ENCODE data around the gene SHANK1.

Gene SHANK1

DNA sequence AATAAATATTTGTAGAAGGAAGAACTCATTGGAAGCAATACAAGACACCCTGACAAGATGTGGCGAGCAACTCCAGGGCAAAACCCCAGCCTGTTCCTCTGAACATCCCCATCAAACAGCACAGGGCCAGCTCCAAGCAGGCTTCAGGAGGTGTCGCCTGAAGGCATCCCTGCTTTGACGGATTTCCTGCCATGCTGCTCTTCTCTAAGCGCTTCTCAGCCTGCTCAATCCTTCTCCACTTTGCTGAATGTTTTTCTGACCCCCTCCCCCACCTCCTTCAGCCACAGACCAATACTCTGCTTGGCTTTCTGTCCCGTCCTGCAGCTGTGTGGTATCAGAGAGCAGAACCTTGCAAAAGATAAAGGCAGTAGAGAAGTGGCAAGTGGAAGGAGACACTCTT lies 42.0 kb downstream of the SHANK1 start:
- H3K4me3 ChIP-seq, result no peak overlapping the region
- TF ChIP-seq, protein P1, sequence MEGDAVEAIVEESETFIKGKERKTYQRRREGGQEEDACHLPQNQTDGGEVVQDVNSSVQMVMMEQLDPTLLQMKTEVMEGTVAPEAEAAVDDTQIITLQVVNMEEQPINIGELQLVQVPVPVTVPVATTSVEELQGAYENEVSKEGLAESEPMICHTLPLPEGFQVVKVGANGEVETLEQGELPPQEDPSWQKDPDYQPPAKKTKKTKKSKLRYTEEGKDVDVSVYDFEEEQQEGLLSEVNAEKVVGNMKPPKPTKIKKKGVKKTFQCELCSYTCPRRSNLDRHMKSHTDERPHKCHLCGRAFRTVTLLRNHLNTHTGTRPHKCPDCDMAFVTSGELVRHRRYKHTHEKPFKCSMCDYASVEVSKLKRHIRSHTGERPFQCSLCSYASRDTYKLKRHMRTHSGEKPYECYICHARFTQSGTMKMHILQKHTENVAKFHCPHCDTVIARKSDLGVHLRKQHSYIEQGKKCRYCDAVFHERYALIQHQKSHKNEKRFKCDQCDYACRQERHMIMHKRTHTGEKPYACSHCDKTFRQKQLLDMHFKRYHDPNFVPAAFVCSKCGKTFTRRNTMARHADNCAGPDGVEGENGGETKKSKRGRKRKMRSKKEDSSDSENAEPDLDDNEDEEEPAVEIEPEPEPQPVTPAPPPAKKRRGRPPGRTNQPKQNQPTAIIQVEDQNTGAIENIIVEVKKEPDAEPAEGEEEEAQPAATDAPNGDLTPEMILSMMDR (IDR thresholded peaks at IDR 0.05), result no peak
- H3K4me1 ChIP-seq, result peaks cover 0 to 7% (median 0%) of the 10 kb centered on the region in 4 donors
- intact Hi-C loops (cut with DNase I; ENCODE audit: low total_unique reads), result no loop called here
- no peak overlapping the region for H3K27ac ChIP-seq
- no peaks in the 10 kb centered on the region for H3K36me3 ChIP-seq
- peaks cover 0 to 4% (median 0%) of the 10 kb centered on the region in 3 donors for H3K9me3 ChIP-seq
- DNase-seq, result no peak
- peaks cover 0 to 62% of the 10 kb centered on the region in 2 donors for H3K27me3 ChIP-seq

DNA sequence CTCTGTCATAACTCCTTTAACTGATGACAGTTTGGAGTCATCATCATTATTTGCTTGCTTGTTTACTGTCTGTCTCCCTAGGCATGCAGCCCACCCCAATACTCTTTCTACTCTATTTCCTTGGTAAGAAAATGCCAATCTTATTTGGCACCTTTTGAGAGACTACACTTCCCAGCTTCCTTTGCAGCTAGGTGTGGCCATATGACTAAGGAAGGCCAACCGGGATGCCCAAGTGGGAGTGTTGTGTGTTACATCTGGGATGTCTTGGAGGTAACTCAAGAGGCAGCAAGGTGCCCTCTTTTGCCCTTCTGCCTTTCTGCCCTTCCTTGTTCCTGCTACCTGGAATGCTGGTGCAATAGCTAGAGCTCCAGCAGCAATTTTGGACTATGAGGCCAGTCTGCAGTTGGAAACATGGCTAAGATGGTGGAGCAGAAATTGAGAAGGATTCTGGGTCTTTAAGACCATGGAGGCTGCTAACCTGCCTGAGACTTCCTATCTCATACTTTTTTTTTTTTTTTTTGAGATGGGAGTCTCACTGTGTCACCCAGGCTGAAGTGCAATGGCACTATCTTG lies 42.9 kb downstream of the SHANK1 start:
- Histone ChIP-seq H3K9me3 (peaks cover 0 to 4% (median 0%) of the 10 kb centered on the region in 3 donors), H3K27ac (no peak overlapping the region), H3K4me3 (no peak overlapping the region), H3K27me3 (peaks cover 0 to 60% of the 10 kb centered on the region in 2 donors), H3K36me3 (no peaks in the 10 kb centered on the region), H3K4me1 (peaks cover 0 to 7% (median 0%) of the 10 kb centered on the region in 4 donors)
- DNase-seq, result no peak
- TF ChIP-seq, protein P1 (IDR thresholded peaks at IDR 0.05), result no peak
- intact Hi-C loops (cut with DNase I; ENCODE audit: low total_unique reads), result no loop called here

DNA sequence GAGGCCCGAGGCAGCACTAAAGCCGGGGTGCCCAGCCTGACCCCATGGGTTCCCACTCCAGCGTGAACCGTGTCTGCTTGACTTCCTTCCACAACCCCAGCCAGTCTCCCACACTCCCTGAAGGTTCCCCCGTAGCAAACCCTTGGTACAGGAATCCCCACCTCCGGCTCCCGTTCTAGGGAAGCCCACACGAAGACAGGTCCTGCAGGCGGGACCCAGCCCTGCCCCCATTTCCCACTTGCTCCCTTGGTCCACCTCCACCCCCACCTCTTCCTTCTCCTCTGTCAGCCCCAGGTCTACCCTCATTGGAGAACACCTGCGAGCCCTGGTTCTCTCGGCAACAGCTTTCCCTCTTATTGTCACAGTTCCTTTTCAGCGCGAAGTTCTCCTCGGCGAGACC lies 46.5 kb downstream of the SHANK1 start:
- Histone ChIP-seq H3K4me3 (no peak overlapping the region), H3K9me3 (peaks cover 0 to 4% (median 0%) of the 10 kb centered on the region in 3 donors), H3K4me1 (peaks cover 0 to 5% (median under 1%) of the 10 kb centered on the region in 4 donors), H3K27me3 (peaks cover 2 to 71% of the 10 kb centered on the region in 2 donors), H3K36me3 (no peaks in the 10 kb centered on the region), H3K27ac (no peak overlapping the region)
- DNase-seq, result no peak
- TF ChIP-seq, protein P1 (IDR thresholded peaks at IDR 0.05), result no peak
- intact Hi-C loops (cut with DNase I; ENCODE audit: low total_unique reads), result no loop called here

DNA sequence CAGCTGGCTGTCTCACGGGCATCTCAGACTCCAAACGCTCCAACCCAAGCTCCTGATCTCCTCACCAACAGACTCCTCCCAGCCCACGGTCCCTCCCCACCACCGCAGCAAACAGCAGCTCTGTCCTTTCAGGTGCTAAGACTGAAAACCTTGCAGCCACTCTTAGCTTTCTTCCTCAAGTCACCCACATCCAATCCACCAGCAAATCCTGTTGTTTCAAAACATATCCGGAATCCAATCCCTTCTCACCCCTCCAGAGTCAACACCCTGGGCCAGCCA lies 49.6 kb downstream of the SHANK1 start:
- H3K27ac ChIP-seq, result no peak overlapping the region
- no peaks in the 10 kb centered on the region for H3K9me3 ChIP-seq
- intact Hi-C loops (cut with DNase I; ENCODE audit: low total_unique reads), result no loop called here
- peaks cover 0 to 27% (median 14%) of the 10 kb centered on the region in 4 donors for H3K4me1 ChIP-seq
- TF ChIP-seq, protein P1 (IDR thresholded peaks at IDR 0.05), result no peak
- peaks cover 7 to 81% of the 10 kb centered on the region in 2 donors for H3K27me3 ChIP-seq
- H3K36me3 ChIP-seq, result no peaks in the 10 kb centered on the region
- no peak for DNase-seq
- no peak overlapping the region for H3K4me3 ChIP-seq

DNA sequence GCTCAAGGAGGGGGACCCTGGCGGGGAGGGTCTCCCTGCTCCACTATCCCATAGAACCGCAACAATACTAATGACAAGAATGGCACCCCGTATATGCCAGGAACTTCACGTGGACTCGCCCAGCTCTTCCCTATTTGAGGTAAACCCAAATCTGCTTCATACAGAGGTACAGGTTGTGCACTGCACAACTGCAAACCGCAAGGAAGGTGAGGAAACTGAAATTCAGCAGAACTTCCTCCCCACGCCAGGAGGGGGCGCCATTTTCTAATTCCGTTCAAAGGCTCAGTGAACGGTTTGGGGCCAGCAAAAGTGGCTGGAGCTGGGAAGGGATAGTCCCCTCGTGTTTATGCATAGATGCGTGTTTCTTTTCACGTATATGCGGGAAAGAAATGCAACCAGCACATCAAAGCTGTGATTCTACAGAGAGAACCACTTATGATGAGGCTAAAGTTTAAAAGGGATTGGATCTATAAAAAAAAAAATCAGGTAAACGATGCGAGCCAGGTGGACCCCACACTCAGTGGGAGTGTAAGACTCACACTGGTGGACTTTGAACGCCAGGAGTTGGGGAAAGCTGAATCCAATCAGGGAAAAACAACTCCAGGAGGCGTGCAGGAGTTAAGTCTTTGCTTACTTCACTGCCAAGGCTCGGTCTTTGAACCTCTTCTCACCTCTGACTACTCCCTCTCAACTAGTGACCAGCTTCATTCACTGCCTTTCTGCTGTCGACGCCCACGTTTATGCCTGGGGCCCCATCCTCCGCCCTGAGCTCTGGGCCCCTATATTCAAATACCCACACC lies 50.1 kb downstream of the SHANK1 start:
- intact Hi-C loops (cut with DNase I; ENCODE audit: low total_unique reads), result no loop called here
- H3K36me3 ChIP-seq, result no peaks in the 10 kb centered on the region
- H3K9me3 ChIP-seq, result no peaks in the 10 kb centered on the region
- H3K27me3 ChIP-seq, result peaks cover 7 to 80% of the 10 kb centered on the region in 2 donors
- DNase-seq, result no peak
- no peak overlapping the region for H3K4me3 ChIP-seq
- no peak overlapping the region for H3K27ac ChIP-seq
- TF ChIP-seq, protein P1 (IDR thresholded peaks at IDR 0.05), result peak; percentile 50 to 54
- peaks cover 0 to 27% (median 14%) of the 10 kb centered on the region in 4 donors for H3K4me1 ChIP-seq
